Muscle layer of colon (tissue), 2 donors: ENCODE results near the gene THEMIS.

Experiments
- H3K27ac ChIP-seq: one replicate; pipeline ENCODE4 v1.7.0; 2013; ENCODE audit warnings: low read depth, mild to moderate bottlenecking, low read length, moderate library complexity
- H3K27me3 ChIP-seq, 2 donors: one replicate each; pipeline ENCODE4 v1.7.0; 2013; ENCODE audit warnings: low read length in 2 of 2, mild to moderate bottlenecking in 2 of 2; ENCODE audit not compliant: insufficient read depth in 2 of 2, control insufficient read depth in 1 of 2
- H3K36me3 ChIP-seq: one replicate; pipeline ENCODE4 v1.7.0; 2013; ENCODE audit warnings: mild to moderate bottlenecking, low read length; ENCODE audit not compliant: insufficient read depth
- H3K4me1 ChIP-seq: one replicate; pipeline ENCODE4 v1.7.0; 2013; ENCODE audit warnings: mild to moderate bottlenecking, low read length; ENCODE audit not compliant: insufficient read depth
- H3K4me3 ChIP-seq, 2 donors: one replicate each; pipeline ENCODE4 v1.7.0; 2013; ENCODE audit warnings: low read length in 2 of 2, low read depth in 1 of 2, mild to moderate bottlenecking in 1 of 2, moderate library complexity in 1 of 2
- H3K9ac ChIP-seq: one replicate; pipeline ENCODE4 v1.7.0; 2013; ENCODE audit warnings: low read length
- H3K9me3 ChIP-seq: one replicate; pipeline ENCODE4 v1.7.0; 2013; ENCODE audit warnings: mild to moderate bottlenecking, low read length
- donor health status: abdominal sarcoma.
- donor health status: Adenocarcinoma of cecum.

THEMIS gene

GRCh38 chr6:127900935-127901334 lies at the start of gene THEMIS:
TSS of gene THEMIS (minus strand) at chr6:127901058. CDS start at chr6:127900932, 126 bp downstream.
- Histone ChIP-seq H3K27ac (no peak within 1 kb of the TSS), H3K4me1 (no peaks in the 10 kb centered on the region), H3K27me3 (no peaks in the 10 kb centered on the region), H3K9me3 (no peaks in the 10 kb centered on the region), H3K9ac (no peak within 1 kb of the TSS), H3K36me3 (no peaks in the 10 kb centered on the region), H3K4me3 (no peak within 1 kb of the TSS)

DNA sequence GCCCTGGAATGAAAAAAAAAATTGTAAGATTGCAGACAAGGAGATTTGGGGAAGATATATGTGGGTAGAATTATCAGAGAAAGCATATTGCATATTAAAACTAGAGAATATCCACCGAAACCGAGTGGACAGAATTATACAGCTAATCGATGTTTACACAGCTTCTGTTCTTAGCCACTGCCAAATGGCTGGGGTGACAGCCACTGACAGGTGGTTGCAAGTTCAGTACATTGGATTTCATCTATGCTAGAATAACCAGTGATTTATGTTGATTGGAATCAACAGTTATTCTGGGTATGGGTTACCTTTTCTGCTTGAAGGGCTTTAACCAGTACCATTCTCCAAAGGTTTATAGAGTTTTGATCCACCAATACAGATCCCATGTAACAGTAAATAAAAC lies 48.4 kb upstream of the THEMIS start:
- Histone ChIP-seq H3K36me3 (no peaks in the 10 kb centered on the region), H3K9ac (no peak overlapping the region), H3K27ac (no peak overlapping the region), H3K9me3 (no peaks in the 10 kb centered on the region), H3K27me3 (no peaks in the 10 kb centered on the region), H3K4me3 (no peak overlapping the region), H3K4me1 (no peaks in the 10 kb centered on the region)

- H3K27me3 ChIP-seq: no peaks in the 10 kb centered on the region
- no peak overlapping the region for H3K27ac ChIP-seq
- H3K9me3 ChIP-seq: no peaks in the 10 kb centered on the region
- H3K36me3 ChIP-seq: no peaks in the 10 kb centered on the region
- no peak overlapping the region for H3K9ac ChIP-seq
- H3K4me1 ChIP-seq: no peaks in the 10 kb centered on the region
- H3K4me3 ChIP-seq: no peak overlapping the region
Measured at GRCh38 chr6:127946388-127946787, 45.5 kb upstream of the THEMIS start.

DNA sequence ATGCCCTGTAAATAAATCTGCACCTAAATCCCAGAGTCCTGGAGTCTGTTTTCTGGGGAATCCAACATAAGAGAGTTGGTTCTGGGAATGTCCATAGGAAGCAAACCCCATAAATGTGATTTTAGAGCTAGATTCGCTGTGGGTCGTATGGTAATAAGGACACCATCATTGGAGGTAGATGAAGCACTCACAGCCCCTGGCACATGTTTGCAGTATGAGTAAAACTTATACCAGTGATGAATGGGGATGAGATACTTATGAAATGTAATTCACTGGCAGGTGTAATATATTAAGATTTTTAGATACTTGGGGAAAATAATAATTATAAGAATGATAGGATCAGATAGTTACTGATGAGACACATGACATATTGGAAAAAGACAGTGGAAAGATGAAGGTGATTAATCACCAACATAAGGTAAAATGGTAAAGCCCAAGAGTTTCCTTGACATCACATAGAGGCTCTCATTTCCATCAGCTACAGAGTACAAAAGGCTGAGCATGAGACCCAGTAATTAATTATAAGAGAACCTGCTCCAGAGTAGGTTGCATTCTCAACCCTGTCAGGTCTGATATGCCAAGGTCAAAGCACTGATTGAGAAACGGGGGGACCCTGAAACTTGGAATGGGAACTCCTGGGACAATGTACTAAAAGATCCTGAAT lies 44.7 kb upstream of the THEMIS start:
- no peak overlapping the region for H3K9ac ChIP-seq
- H3K9me3 ChIP-seq: no peaks in the 10 kb centered on the region
- no peaks in the 10 kb centered on the region for H3K4me1 ChIP-seq
- H3K27me3 ChIP-seq: no peaks in the 10 kb centered on the region
- H3K36me3 ChIP-seq: no peaks in the 10 kb centered on the region
- no peak overlapping the region for H3K4me3 ChIP-seq
- H3K27ac ChIP-seq: no peak overlapping the region

DNA sequence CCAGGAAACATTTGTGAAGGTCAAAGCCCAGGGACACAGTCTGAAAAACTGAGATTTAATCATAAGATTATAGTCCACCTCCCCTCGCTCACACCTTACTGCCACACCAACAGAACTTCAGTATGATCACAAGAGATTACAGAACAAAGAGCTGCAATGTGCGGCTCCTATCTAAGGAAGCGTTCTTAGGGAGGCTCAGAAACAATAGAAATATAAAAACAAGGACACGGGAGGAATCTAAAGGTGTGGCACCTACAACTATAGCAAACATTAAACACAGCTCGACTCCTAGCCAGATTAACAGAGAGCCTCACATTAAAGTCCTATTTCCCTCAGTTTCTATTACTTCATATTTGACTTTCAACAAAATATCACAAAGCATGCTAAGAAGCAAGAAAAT lies 40.4 kb upstream of the THEMIS start:
- H3K4me1 ChIP-seq: no peaks in the 10 kb centered on the region
- H3K27me3 ChIP-seq: no peaks in the 10 kb centered on the region
- no peaks in the 10 kb centered on the region for H3K36me3 ChIP-seq
- H3K4me3 ChIP-seq: no peak overlapping the region
- no peaks in the 10 kb centered on the region for H3K9me3 ChIP-seq
- no peak overlapping the region for H3K9ac ChIP-seq
- H3K27ac ChIP-seq: no peak overlapping the region

DNA sequence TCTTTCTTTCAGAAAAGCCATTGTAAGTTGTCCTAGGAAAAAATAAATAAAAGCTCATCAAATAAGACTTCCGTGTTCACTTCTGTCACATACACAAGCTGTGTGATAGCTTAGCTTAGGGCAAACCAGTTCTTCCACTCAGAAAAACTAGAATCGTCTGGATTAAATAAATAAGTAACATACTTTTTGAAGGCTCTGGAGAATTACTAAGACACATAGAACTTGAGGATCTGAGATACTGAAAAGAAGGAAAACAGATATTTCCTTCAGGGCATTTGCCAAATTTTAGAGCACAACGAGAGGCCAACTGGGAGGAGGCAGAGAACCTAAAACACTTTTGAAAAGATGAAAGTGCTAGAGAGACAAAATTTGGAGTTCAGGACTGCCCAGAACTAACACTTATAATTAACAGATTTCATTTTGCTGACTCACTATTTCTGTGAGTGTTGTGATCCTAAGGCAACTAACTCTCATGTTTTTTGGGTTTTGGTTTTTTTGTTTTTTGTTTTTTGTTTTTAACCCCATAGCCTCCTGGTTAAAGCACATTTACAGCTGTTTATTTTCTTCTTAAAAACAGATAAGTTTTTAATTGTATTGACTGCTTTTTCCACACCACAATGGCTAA lies 38.7 kb upstream of the THEMIS start:
- Histone ChIP-seq H3K36me3 (no peaks in the 10 kb centered on the region), H3K9ac (no peak overlapping the region), H3K9me3 (no peaks in the 10 kb centered on the region), H3K27ac (no peak overlapping the region), H3K4me3 (no peak overlapping the region), H3K4me1 (no peaks in the 10 kb centered on the region), H3K27me3 (no peaks in the 10 kb centered on the region)

DNA sequence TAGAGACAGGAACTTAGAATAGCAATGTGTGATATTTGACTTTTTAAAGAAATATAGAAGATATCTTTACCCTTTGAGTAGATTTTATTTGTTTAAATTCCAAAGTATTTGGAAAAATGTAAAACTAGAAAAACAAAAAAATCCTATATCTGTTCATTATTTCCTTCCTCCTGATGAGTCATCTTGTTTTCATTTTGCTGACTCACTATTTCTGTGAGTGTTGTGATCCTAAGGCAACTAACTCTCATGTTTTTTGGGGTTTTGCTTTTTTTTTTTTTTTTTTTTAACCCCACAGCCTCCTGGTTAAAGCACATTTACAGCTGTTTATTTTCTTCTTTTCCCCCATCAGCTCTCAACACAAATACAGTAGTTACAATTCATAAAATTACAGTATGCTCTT lies 37.8 kb upstream of the THEMIS start:
- no peaks in the 10 kb centered on the region for H3K27me3 ChIP-seq
- H3K27ac ChIP-seq: no peak overlapping the region
- no peak overlapping the region for H3K4me3 ChIP-seq
- no peak overlapping the region for H3K9ac ChIP-seq
- no peaks in the 10 kb centered on the region for H3K36me3 ChIP-seq
- H3K9me3 ChIP-seq: no peaks in the 10 kb centered on the region
- H3K4me1 ChIP-seq: no peaks in the 10 kb centered on the region

- H3K36me3 ChIP-seq: no peaks in the 10 kb centered on the region
- no peak overlapping the region for H3K27ac ChIP-seq
- no peaks in the 10 kb centered on the region for H3K4me1 ChIP-seq
- H3K9me3 ChIP-seq: no peaks in the 10 kb centered on the region
- H3K4me3 ChIP-seq: no peak overlapping the region
- no peak overlapping the region for H3K9ac ChIP-seq
- no peaks in the 10 kb centered on the region for H3K27me3 ChIP-seq
Measured at GRCh38 chr6:127937747-127938146, 36.9 kb upstream of the THEMIS start.

GRCh38 chr6:127937102-127937501 lies 36.2 kb upstream of the THEMIS start:
- Histone ChIP-seq H3K4me1 (no peaks in the 10 kb centered on the region), H3K9ac (no peak overlapping the region), H3K9me3 (no peaks in the 10 kb centered on the region), H3K27me3 (no peaks in the 10 kb centered on the region), H3K36me3 (no peaks in the 10 kb centered on the region), H3K27ac (no peak overlapping the region), H3K4me3 (no peak overlapping the region)

DNA sequence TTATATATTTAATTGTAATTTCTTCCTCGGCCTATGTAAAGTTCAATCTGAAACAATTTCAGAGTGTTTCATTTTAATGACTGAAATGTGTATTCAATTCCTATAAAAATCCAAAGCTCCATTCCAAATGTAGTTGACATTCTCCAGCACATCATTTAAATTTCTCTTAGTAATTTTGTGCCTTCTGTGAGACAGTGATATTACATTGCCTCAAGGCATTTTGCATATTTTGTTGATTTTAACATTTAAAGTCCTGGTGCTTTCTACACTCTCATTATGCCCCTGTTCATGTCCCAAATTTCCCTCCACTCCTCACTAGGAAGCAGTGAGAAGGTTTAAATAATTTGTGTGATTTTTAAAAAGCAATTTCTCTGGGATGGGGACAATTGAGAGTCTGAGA lies 34.1 kb upstream of the THEMIS start:
- Histone ChIP-seq H3K27ac (no peak overlapping the region), H3K36me3 (no peaks in the 10 kb centered on the region), H3K9me3 (no peaks in the 10 kb centered on the region), H3K4me3 (no peak overlapping the region), H3K4me1 (no peaks in the 10 kb centered on the region), H3K27me3 (no peaks in the 10 kb centered on the region), H3K9ac (no peak overlapping the region)

- Histone ChIP-seq H3K4me3 (no peak overlapping the region), H3K9me3 (no peaks in the 10 kb centered on the region), H3K27me3 (no peaks in the 10 kb centered on the region), H3K36me3 (no peaks in the 10 kb centered on the region), H3K9ac (no peak overlapping the region), H3K27ac (no peak overlapping the region), H3K4me1 (no peaks in the 10 kb centered on the region)
Measured at GRCh38 chr6:127933852-127934840, 33.3 kb upstream of the THEMIS start.
